ENCODE results near the gene HPCAL4. TPM values are rescaled to one million over a fixed set of nuclear protein-coding genes. Genes with fewer than 3 reads are reported as not detected.
A peak's percentile ranks its signal among the peaks of the same experiment; 100 is the strongest.

The HPCAL4 gene
- total and polyA plus RNA-seq, 2 experiments from 2014 or later: 0.08 to 1.2 TPM

DNA sequence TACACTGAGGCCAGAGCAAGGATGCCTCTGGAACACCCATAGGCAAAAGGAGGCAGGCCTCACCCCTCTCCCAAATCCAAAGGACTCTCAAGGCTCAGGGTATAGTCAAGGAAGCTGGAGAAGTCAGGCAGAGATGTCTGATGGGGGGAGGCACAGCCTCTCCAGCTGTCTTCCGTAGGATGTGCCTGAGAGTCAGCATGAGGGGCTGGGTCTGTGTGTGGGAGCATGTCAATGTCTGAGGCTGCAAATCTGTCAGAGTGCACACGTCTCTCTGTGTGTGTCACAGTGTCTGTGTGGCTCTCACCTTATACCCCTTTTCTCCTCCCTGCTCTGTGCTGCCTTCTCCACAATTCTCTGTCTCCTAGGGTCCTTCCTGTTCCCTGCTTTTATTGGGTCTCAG lies 4.0 kb downstream of the HPCAL4 start (continued):
- TF ChIP-seq, protein P1, sequence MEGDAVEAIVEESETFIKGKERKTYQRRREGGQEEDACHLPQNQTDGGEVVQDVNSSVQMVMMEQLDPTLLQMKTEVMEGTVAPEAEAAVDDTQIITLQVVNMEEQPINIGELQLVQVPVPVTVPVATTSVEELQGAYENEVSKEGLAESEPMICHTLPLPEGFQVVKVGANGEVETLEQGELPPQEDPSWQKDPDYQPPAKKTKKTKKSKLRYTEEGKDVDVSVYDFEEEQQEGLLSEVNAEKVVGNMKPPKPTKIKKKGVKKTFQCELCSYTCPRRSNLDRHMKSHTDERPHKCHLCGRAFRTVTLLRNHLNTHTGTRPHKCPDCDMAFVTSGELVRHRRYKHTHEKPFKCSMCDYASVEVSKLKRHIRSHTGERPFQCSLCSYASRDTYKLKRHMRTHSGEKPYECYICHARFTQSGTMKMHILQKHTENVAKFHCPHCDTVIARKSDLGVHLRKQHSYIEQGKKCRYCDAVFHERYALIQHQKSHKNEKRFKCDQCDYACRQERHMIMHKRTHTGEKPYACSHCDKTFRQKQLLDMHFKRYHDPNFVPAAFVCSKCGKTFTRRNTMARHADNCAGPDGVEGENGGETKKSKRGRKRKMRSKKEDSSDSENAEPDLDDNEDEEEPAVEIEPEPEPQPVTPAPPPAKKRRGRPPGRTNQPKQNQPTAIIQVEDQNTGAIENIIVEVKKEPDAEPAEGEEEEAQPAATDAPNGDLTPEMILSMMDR (conservative IDR thresholded peaks at IDR 0.05; ENCODE audit: low read depth in 2 of 2): no peak
- TF ChIP-seq EZH2phosphoT487 (IDR thresholded peaks at IDR 0.05; ENCODE audit: unreplicated experiment): no peak
- TF ChIP-seq, protein P2, sequence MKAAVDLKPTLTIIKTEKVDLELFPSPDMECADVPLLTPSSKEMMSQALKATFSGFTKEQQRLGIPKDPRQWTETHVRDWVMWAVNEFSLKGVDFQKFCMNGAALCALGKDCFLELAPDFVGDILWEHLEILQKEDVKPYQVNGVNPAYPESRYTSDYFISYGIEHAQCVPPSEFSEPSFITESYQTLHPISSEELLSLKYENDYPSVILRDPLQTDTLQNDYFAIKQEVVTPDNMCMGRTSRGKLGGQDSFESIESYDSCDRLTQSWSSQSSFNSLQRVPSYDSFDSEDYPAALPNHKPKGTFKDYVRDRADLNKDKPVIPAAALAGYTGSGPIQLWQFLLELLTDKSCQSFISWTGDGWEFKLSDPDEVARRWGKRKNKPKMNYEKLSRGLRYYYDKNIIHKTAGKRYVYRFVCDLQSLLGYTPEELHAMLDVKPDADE (IDR thresholded peaks at IDR 0.05): no peak
- no peak for TF ChIP-seq STAT1 (IDR thresholded peaks at IDR 0.05; ENCODE audit: unreplicated experiment)
- TF ChIP-seq EZH2 (IDR thresholded peaks at IDR 0.05; ENCODE audit: low read depth, unreplicated experiment): no peak

DNA sequence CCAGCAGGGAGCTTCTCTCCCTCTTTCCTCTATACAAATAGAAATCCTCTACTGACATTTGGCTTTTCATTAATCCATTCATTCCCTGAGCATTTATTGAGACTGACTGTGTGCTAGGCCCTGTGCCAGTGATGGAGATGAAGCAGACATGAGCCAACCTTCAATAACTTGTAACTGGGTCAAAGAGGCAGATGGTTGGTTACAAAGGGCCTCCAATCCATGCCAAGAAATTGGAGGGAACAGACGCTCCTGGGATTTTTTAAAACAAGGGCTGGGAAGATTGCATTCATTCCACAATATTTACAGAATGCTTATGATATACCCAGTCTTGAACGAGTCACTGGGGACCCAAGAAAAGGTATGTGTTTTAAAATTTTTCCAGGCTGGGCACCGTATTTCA lies 6.2 kb downstream of the HPCAL4 start:
- Histone ChIP-seq H3K4me3 (no peak overlapping the region), H3K36me3 (ENCODE audit: insufficient read depth) (no peaks in the 10 kb centered on the region), H4K20me1 (replicated peaks; ENCODE audit: insufficient read depth) (peaks cover 8% of the 10 kb centered on the region; the same call in 1 of the 2 replicates), H2AFZ (no peak overlapping the region), H3K27me3 (ENCODE audit: insufficient read depth) (peaks cover 100% of the 10 kb centered on the region), H3K9me2 (ENCODE audit: insufficient read depth) (no peaks in the 10 kb centered on the region), H3K79me2 (replicated peaks; ENCODE audit: insufficient read depth) (no peaks in the 10 kb centered on the region), H3F3A (replicated peaks; ENCODE audit: low read depth) (no peaks in the 10 kb centered on the region), H3K4me2 (no peak overlapping the region), H3K4me1 (ENCODE audit: insufficient read depth) (no peaks in the 10 kb centered on the region), H3K27ac (ENCODE audit: low read depth) (no peak overlapping the region)
- TF ChIP-seq POLR2AphosphoS5 (IDR thresholded peaks at IDR 0.05; ENCODE audit: low read depth): no peak
- TF ChIP-seq EZH2 (IDR thresholded peaks at IDR 0.05; ENCODE audit: low read depth, unreplicated experiment): peak; percentile 46
- TF ChIP-seq, protein P3, sequence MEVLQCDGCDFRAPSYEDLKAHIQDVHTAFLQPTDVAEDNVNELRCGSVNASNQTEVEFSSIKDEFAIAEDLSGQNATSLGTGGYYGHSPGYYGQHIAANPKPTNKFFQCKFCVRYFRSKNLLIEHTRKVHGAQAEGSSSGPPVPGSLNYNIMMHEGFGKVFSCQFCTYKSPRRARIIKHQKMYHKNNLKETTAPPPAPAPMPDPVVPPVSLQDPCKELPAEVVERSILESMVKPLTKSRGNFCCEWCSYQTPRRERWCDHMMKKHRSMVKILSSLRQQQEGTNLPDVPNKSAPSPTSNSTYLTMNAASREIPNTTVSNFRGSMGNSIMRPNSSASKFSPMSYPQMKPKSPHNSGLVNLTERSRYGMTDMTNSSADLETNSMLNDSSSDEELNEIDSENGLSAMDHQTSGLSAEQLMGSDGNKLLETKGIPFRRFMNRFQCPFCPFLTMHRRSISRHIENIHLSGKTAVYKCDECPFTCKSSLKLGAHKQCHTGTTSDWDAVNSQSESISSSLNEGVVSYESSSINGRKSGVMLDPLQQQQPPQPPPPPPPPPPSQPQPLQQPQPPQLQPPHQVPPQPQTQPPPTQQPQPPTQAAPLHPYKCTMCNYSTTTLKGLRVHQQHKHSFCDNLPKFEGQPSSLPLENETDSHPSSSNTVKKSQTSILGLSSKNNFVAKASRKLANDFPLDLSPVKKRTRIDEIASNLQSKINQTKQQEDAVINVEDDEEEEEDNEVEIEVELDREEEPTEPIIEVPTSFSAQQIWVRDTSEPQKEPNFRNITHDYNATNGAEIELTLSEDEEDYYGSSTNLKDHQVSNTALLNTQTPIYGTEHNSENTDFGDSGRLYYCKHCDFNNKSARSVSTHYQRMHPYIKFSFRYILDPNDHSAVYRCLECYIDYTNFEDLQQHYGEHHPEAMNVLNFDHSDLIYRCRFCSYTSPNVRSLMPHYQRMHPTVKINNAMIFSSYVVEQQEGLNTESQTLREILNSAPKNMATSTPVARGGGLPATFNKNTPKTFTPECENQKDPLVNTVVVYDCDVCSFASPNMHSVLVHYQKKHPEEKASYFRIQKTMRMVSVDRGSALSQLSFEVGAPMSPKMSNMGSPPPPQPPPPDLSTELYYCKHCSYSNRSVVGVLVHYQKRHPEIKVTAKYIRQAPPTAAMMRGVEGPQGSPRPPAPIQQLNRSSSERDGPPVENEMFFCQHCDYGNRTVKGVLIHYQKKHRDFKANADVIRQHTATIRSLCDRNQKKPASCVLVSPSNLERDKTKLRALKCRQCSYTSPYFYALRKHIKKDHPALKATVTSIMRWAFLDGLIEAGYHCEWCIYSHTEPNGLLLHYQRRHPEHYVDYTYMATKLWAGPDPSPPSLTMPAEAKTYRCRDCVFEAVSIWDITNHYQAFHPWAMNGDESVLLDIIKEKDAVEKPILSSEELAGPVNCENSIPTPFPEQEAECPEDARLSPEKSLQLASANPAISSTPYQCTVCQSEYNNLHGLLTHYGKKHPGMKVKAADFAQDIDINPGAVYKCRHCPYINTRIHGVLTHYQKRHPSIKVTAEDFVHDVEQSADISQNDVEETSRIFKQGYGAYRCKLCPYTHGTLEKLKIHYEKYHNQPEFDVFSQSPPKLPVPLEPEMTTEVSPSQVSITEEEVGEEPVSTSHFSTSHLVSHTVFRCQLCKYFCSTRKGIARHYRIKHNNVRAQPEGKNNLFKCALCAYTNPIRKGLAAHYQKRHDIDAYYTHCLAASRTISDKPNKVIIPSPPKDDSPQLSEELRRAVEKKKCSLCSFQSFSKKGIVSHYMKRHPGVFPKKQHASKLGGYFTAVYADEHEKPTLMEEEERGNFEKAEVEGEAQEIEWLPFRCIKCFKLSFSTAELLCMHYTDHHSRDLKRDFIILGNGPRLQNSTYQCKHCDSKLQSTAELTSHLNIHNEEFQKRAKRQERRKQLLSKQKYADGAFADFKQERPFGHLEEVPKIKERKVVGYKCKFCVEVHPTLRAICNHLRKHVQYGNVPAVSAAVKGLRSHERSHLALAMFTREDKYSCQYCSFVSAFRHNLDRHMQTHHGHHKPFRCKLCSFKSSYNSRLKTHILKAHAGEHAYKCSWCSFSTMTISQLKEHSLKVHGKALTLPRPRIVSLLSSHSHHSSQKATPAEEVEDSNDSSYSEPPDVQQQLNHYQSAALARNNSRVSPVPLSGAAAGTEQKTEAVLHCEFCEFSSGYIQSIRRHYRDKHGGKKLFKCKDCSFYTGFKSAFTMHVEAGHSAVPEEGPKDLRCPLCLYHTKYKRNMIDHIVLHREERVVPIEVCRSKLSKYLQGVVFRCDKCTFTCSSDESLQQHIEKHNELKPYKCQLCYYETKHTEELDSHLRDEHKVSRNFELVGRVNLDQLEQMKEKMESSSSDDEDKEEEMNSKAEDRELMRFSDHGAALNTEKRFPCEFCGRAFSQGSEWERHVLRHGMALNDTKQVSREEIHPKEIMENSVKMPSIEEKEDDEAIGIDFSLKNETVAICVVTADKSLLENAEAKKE (CRISPR knock-in tag; IDR thresholded peaks at IDR 0.05): no peak
- TF ChIP-seq, protein P2 (IDR thresholded peaks at IDR 0.05): no peak
- TF ChIP-seq ZNF114 (CRISPR knock-in tag; IDR thresholded peaks at IDR 0.05): no peak
- no peak for TF ChIP-seq CREB1 (CRISPR knock-in tag; IDR thresholded peaks at IDR 0.05; ENCODE audit: low read depth)
- TF ChIP-seq, protein P4, sequence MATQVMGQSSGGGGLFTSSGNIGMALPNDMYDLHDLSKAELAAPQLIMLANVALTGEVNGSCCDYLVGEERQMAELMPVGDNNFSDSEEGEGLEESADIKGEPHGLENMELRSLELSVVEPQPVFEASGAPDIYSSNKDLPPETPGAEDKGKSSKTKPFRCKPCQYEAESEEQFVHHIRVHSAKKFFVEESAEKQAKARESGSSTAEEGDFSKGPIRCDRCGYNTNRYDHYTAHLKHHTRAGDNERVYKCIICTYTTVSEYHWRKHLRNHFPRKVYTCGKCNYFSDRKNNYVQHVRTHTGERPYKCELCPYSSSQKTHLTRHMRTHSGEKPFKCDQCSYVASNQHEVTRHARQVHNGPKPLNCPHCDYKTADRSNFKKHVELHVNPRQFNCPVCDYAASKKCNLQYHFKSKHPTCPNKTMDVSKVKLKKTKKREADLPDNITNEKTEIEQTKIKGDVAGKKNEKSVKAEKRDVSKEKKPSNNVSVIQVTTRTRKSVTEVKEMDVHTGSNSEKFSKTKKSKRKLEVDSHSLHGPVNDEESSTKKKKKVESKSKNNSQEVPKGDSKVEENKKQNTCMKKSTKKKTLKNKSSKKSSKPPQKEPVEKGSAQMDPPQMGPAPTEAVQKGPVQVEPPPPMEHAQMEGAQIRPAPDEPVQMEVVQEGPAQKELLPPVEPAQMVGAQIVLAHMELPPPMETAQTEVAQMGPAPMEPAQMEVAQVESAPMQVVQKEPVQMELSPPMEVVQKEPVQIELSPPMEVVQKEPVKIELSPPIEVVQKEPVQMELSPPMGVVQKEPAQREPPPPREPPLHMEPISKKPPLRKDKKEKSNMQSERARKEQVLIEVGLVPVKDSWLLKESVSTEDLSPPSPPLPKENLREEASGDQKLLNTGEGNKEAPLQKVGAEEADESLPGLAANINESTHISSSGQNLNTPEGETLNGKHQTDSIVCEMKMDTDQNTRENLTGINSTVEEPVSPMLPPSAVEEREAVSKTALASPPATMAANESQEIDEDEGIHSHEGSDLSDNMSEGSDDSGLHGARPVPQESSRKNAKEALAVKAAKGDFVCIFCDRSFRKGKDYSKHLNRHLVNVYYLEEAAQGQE (IDR thresholded peaks at IDR 0.05; ENCODE audit: unreplicated experiment): no peak
- Mint-ChIP-seq H3K27me3 (ENCODE audit: insufficient read depth, low read depth, poor library complexity) (peaks cover 99% of the 10 kb centered on the region), H3K36me3 (ENCODE audit: low read depth) (no peaks in the 10 kb centered on the region), H3K27ac (no peak overlapping the region), H3K9me3 (no peaks in the 10 kb centered on the region; the same call in 2 of the 3 replicates), H3K4me1 (no peaks in the 10 kb centered on the region), H3K4me3 (no peak overlapping the region; the same call in 2 of the 3 replicates)
- DNase-seq (ENCODE audit: low spot score) (no peak), ATAC-seq (no peak)

Data from GM23338 (cell line).